ENCODE measurements around the gene MYO9A. TPM values are rescaled to one million over a fixed set of nuclear protein-coding genes. Genes with fewer than 3 reads are reported as not detected.
A peak's percentile ranks its signal among the peaks of the same experiment; 100 is the strongest.

Gene MYO9A
- total and polyA plus RNA-seq, 11 donors: 3.2 to 33.9 (median 29.9) TPM

- ATAC-seq: peak in 1 of 4 donors; percentile 5
- H3K27me3 ChIP-seq: peaks cover 0 to 6% (median 0%) of the 10 kb centered on the region in 9 donors
- intact Hi-C loops (cut with DNase I): loop anchor here in 5 of 10 donors (10.0 kb wide), 4 partner anchors 63 to 693 kb away; partner anchors contain the start of gene THSD4 (in 2 of the 5)
- TF ChIP-seq POLR2A (IDR thresholded peaks at IDR 0.05) (no peak), CTCF (IDR thresholded peaks at IDR 0.05) (no peak)
- 38 to 51% (median 44%) methylated on average over 4 of the region's 4 CpGs for WGBS, 4 donors
- no peak overlapping the region for H3K27ac ChIP-seq
- H3K9me3 ChIP-seq: no peaks in the 10 kb centered on the region
- no peak for DNase-seq
- H3K4me1 ChIP-seq: peaks cover 0 to 29% (median 9%) of the 10 kb centered on the region in 12 donors
- H3K4me3 ChIP-seq: no peak overlapping the region
- no peaks in the 10 kb centered on the region for H3K36me3 ChIP-seq
Measured at GRCh38 chr15:71807691-71808091, 310.3 kb downstream of the MYO9A start.

GRCh38 chr15:71807125-71807629 lies 310.8 kb downstream of the MYO9A start:
- H3K4me1 ChIP-seq: peaks cover 0 to 25% (median 9%) of the 10 kb centered on the region in 12 donors
- TF ChIP-seq POLR2A (IDR thresholded peaks at IDR 0.05): no peak
- no peak for TF ChIP-seq CTCF (IDR thresholded peaks at IDR 0.05)
- no peaks in the 10 kb centered on the region for H3K36me3 ChIP-seq
- peaks cover 0 to 6% (median 0%) of the 10 kb centered on the region in 9 donors for H3K27me3 ChIP-seq
- H3K27ac ChIP-seq: no peak overlapping the region
- DNase-seq: no peak
- intact Hi-C loops (cut with DNase I): loop anchor here in 5 of 10 donors (10.0 kb wide), 4 partner anchors 62 to 692 kb away; partner anchors contain the start of gene THSD4 (in 2 of the 5)
- WGBS, 4 donors: 74 to 78% (median 78%) methylated on average over 15 of the region's 15 CpGs
- H3K9me3 ChIP-seq: no peaks in the 10 kb centered on the region
- ATAC-seq: no peak
- no peak overlapping the region for H3K4me3 ChIP-seq

- Histone ChIP-seq H3K27ac (no peak overlapping the region), H3K4me1 (peaks cover 0 to 25% (median 9%) of the 10 kb centered on the region in 12 donors), H3K9me3 (no peaks in the 10 kb centered on the region), H3K36me3 (no peaks in the 10 kb centered on the region), H3K4me3 (no peak overlapping the region), H3K27me3 (peaks cover 0 to 6% (median 0%) of the 10 kb centered on the region in 9 donors)
- intact Hi-C loops (cut with DNase I): loop anchor here in 5 of 10 donors (10.0 kb wide), 4 partner anchors 62 to 692 kb away; partner anchors contain the start of gene THSD4 (in 2 of the 5)
- TF ChIP-seq CTCF (IDR thresholded peaks at IDR 0.05) (no peak), POLR2A (IDR thresholded peaks at IDR 0.05) (no peak)
- ATAC-seq: no peak
- WGBS, 4 donors: 44 to 57% (median 47%) methylated on average over 5 to 7 of the region's 7 CpGs
- DNase-seq: no peak
Measured at GRCh38 chr15:71806452-71806931, 311.5 kb downstream of the MYO9A start.

GRCh38 chr15:71804695-71805470 lies 313.1 kb downstream of the MYO9A start:
- no peak for DNase-seq
- H3K9me3 ChIP-seq: no peaks in the 10 kb centered on the region
- H3K36me3 ChIP-seq: no peaks in the 10 kb centered on the region
- no peak overlapping the region for H3K4me3 ChIP-seq
- H3K4me1 ChIP-seq: peaks cover 0 to 28% (median 10%) of the 10 kb centered on the region in 12 donors
- TF ChIP-seq POLR2A (IDR thresholded peaks at IDR 0.05) (no peak), CTCF (IDR thresholded peaks at IDR 0.05) (no peak)
- 47 to 57% (median 51%) methylated on average over 6 of the region's 6 CpGs for WGBS, 4 donors
- no peak for ATAC-seq
- no peak overlapping the region for H3K27ac ChIP-seq
- intact Hi-C loops (cut with DNase I): loop anchor here in 9 of 10 donors (5.0 to 10.0 kb wide), 7 partner anchors 60 to 690 kb away; partner anchors contain the start of gene THSD4 (in 2 of the 9)
- peaks cover 0 to 6% (median 0%) of the 10 kb centered on the region in 9 donors for H3K27me3 ChIP-seq

Measured in heart left ventricle (tissue), 16 donors.